WERI-Rb-1 (cell line): ENCODE results near the gene ARHGAP27.

ENCODE experiments used
- DNase-seq: peaks from one replicate; pipeline ENCODE4 v3.0.0-alpha.2; 2020
- H3K27ac ChIP-seq: fragments of 250-450 bp; sonication (Bioruptor Pico); 2 replicates; pipeline ENCODE4 v1.5.1; 2020; ENCODE audit warnings: mild to moderate bottlenecking, moderate library complexity
- H3K27me3 ChIP-seq: fragments of 250-450 bp; sonication (Bioruptor Pico); 2 replicates; pipeline ENCODE4 v1.5.1; 2021; ENCODE audit warnings: mild to moderate bottlenecking, low read depth, moderate library complexity; ENCODE audit not compliant: insufficient read depth, severe bottlenecking
- H3K36me3 ChIP-seq: fragments of 250-450 bp; sonication (Bioruptor Pico); 2 replicates; pipeline ENCODE4 v1.5.1; 2020; ENCODE audit warnings: mild to moderate bottlenecking, moderate library complexity
- H3K4me3 ChIP-seq: 2 replicates; pipeline ENCODE4 v1.5.1; 2011; ENCODE audit warnings: low read depth, mild to moderate bottlenecking, control low read depth, low read length
- H3K9me3 ChIP-seq: fragments of 250-450 bp; sonication (Bioruptor Pico); 2 replicates; pipeline ENCODE4 v1.5.1; 2021; ENCODE audit warnings: mild to moderate bottlenecking, moderate library complexity; ENCODE audit not compliant: severe bottlenecking
- TF ChIP-seq, protein P1 (sequence below): IDR thresholded peaks from 2 replicates; pipeline ENCODE4 v1.5.1; 2011; ENCODE audit warnings: low read depth, mild to moderate bottlenecking, control low read depth, inconsistent platforms, low read length

Gene ARHGAP27

DNA sequence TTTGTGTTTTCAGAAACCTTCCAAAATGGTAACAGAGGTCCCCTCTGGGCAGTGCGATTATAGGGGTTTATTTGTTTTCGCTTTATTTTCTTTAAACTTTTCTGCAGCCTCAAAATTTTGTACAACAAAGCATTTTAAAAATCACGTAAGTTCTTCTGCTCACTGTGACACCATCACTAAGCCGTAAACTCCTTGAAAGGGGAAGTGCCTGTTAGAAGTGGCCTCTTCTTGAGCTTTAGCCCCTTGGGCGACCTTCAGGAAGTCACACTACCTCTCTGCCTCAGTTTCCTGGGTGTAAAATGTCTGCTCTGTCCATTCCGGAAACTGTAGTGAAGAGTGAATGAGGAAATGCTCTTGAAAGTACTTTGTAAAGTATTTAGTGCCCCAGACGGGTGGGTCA is 26.6 kb downstream of the ARHGAP27 start:
- Histone ChIP-seq H3K36me3 (peaks cover 5% of the 10 kb centered on the region), H3K9me3 (no peaks in the 10 kb centered on the region), H3K27me3 (no peaks in the 10 kb centered on the region), H3K27ac (no peak overlapping the region), H3K4me3 (no peak overlapping the region)
- no peak for DNase-seq
- TF ChIP-seq, protein P1, sequence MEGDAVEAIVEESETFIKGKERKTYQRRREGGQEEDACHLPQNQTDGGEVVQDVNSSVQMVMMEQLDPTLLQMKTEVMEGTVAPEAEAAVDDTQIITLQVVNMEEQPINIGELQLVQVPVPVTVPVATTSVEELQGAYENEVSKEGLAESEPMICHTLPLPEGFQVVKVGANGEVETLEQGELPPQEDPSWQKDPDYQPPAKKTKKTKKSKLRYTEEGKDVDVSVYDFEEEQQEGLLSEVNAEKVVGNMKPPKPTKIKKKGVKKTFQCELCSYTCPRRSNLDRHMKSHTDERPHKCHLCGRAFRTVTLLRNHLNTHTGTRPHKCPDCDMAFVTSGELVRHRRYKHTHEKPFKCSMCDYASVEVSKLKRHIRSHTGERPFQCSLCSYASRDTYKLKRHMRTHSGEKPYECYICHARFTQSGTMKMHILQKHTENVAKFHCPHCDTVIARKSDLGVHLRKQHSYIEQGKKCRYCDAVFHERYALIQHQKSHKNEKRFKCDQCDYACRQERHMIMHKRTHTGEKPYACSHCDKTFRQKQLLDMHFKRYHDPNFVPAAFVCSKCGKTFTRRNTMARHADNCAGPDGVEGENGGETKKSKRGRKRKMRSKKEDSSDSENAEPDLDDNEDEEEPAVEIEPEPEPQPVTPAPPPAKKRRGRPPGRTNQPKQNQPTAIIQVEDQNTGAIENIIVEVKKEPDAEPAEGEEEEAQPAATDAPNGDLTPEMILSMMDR = no peak

DNA sequence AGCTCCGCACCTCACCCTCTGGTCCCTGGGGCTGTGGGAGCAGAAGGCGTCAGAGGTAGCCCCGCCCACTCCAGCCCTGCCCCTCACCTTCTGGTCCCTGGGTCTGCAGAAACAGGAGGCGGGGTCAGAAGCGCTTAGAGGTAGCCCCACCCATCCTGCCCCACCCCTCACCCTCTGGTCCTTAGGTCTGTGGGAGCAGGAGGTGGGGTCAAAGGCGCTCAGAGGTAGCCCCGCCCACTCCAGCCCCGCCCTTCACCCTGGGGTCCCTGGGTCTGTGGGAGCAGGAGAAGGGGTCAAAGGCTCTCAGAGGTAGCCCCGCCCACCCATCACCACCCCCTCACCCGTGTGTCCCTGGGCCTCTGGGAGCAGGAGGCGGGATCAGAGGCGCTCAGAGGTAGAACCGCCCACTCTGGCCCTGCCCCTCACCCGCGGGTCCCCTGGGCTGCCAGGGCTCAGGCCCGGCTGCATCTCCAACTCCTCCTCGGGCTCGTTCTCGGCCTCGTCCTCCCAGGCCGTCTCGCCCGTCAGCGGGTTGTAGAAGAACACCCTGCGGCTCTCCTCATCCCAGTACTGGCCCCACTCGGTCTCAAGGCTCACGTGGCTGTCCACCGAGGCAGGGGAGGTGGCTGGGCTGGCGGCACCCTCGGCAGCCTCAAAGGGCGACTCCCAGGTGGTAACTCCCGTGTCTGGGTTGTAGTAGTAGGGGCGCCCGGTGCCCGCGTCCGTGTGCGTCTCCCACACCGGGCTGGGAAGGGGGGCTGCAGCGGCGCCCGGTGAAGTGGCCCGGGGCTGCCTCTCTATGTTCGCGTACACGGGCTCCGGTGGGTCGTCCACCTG is 27.2 kb downstream of the ARHGAP27 start:
- Histone ChIP-seq H3K27ac (no peak overlapping the region), H3K4me3 (no peak overlapping the region), H3K27me3 (no peaks in the 10 kb centered on the region), H3K36me3 (peaks cover 5% of the 10 kb centered on the region), H3K9me3 (no peaks in the 10 kb centered on the region)
- TF ChIP-seq, protein P1 = no peak
- DNase-seq = peak; percentile 69

DNA sequence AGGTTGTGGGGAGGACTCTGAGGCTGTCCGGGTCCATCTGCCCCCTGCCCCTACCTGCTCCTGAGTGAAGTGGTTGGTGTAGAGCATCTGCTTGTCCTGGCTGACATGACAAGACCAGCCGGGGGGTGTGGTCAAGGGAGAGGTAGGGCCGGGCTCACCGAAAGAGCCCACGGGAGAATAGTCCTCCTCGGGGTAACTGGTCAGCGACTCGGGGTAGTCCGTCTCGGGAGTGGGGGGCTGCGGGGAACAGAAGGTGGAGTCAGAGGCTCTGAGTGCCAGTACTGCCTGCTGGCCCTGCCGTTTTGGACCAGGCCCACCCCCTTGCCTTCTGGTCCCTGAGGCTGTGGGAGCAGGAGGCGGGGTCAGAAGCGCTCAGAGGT is 27.8 kb downstream of the ARHGAP27 start:
- no peaks in the 10 kb centered on the region for H3K27me3 ChIP-seq
- H3K9me3 ChIP-seq = no peaks in the 10 kb centered on the region
- H3K36me3 ChIP-seq = peaks cover 5% of the 10 kb centered on the region
- DNase-seq = no peak
- H3K4me3 ChIP-seq = no peak overlapping the region
- no peak overlapping the region for H3K27ac ChIP-seq
- TF ChIP-seq, protein P1 = no peak

DNA sequence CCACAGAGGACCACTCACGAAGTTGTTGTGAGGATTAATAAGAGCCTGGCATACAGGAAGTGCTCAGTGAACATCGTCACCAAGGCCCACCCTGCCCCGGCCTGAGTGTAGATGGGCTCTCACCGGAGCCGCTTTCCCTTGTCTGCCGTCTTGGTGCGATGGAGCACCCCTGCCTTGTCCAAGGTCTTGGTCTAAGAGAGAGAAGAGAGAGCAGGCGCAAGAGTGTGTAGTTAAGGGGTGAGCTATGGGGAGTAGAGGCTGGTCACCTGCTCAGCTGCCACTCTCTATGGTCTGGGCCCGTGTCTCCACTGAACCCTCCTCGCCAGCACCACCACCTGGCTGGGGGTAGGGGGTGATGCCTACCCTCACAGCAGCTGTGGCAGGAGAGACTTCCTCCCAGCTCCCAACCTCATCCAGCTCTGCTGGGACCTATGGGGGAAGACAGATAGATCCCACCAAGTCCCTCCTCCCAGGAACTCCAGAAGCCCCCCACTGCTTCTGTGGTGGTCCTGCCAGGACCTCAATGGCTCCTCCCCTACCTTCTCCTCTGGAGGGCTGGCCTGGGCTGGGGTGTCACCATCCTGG is 28.7 kb downstream of the ARHGAP27 start:
- no peak overlapping the region for H3K27ac ChIP-seq
- H3K36me3 ChIP-seq = peaks cover 5% of the 10 kb centered on the region
- no peak for DNase-seq
- H3K9me3 ChIP-seq = no peaks in the 10 kb centered on the region
- no peak overlapping the region for H3K4me3 ChIP-seq
- no peaks in the 10 kb centered on the region for H3K27me3 ChIP-seq
- TF ChIP-seq, protein P1 = 0 out of 2 replicates have a peak, but pooled peaks have one; percentile 6

DNA sequence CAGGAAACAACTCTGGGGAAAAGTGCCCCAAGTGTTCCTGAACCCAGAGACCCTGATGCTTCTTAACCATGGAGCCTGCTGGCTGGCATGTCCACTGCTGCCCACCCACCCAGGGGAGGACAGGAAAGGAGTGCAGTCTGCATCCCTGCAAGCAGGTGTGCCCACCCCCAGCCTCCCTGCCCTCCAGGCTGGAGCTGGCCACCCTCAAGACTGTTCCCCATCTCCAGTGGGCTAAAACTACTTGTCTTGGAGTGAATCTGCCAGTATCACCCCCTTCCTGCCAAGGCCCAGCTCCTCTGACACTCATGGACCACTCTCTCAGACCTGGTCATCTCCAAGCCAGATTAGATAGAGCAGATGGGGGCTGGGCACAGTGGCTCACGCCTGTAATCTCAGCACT is 29.8 kb downstream of the ARHGAP27 start:
- H3K4me3 ChIP-seq = no peak overlapping the region
- H3K9me3 ChIP-seq = no peaks in the 10 kb centered on the region
- peaks cover 5% of the 10 kb centered on the region for H3K36me3 ChIP-seq
- TF ChIP-seq, protein P1 = no peak
- H3K27ac ChIP-seq = no peak overlapping the region
- DNase-seq = no peak
- no peaks in the 10 kb centered on the region for H3K27me3 ChIP-seq
